Osteocyte (in vitro differentiated cells): ENCODE results near the gene ATP13A1. TPM values are rescaled to one million over a fixed set of nuclear protein-coding genes. Genes with fewer than 3 reads are reported as not detected.
A peak's percentile ranks its signal among the peaks of the same experiment; 100 is the strongest.

Experiments
- DNase-seq: peaks from one replicate; pipeline ENCODE4 v3.0.0; 2021; ENCODE audit warnings: mixed read lengths; ENCODE audit not compliant: unreplicated experiment; ENCODE audit errors: extremely low spot score
- H3K27ac Mint-ChIP-seq: one replicate; pipeline ENCODE4 v1.8.0; 2021; ENCODE audit warnings: mild to moderate bottlenecking, mixed read lengths; ENCODE audit not compliant: unreplicated experiment
- H3K27me3 Mint-ChIP-seq: one replicate; pipeline ENCODE4 v1.8.0; 2021; ENCODE audit warnings: mixed read lengths; ENCODE audit not compliant: unreplicated experiment
- H3K36me3 Mint-ChIP-seq: one replicate; pipeline ENCODE4 v1.8.0; 2021; ENCODE audit warnings: mixed read lengths; ENCODE audit not compliant: unreplicated experiment
- H3K4me1 Mint-ChIP-seq: one replicate; pipeline ENCODE4 v1.8.0; 2021; ENCODE audit warnings: mixed read lengths; ENCODE audit not compliant: unreplicated experiment
- H3K4me3 Mint-ChIP-seq: one replicate; pipeline ENCODE4 v1.8.0; 2021; ENCODE audit warnings: mild to moderate bottlenecking, moderate library complexity, mixed read lengths; ENCODE audit not compliant: unreplicated experiment
- H3K9me3 Mint-ChIP-seq: one replicate; pipeline ENCODE4 v1.8.0; 2021; ENCODE audit warnings: mixed read lengths; ENCODE audit not compliant: unreplicated experiment
- total RNA-seq: library from RNA; stranded (reverse); gene quantifications from 2 replicates; pipeline ENCODE4 v1.2.1, GENCODE V29; 2021
- TF ChIP-seq, protein P1 (sequence below): fragments of 200-600 bp; sonication (generic); IDR thresholded peaks from 2 replicates; pipeline ENCODE4 v1.5.0; 2021; ENCODE audit warnings: antibody characterized with exemption, mild to moderate bottlenecking, moderate library complexity

The ATP13A1 gene
- total RNA-seq, 1 donor from 2014 or later, result 67.2 TPM

DNA sequence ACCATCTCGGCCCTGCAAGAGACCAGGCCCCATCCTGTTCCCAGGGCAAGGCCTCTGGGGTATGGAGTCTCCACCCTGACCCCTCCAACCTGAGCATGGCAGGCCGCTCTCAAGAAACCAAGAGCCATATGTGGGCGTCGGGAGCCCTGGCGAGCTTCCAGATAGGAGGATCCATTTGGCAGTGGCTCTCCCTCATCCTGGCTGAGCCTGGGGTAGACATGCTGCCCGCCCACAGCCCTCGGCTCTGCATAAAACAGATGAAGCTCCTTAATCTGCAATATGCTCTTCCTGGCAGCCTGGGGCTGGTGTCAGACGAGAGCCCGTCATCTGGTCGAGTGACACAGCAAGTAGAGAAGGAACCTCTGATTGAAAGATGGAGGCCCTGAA is 6.1 kb downstream of the ATP13A1 start:
- H3K27ac Mint-ChIP-seq, result no peak overlapping the region

DNA sequence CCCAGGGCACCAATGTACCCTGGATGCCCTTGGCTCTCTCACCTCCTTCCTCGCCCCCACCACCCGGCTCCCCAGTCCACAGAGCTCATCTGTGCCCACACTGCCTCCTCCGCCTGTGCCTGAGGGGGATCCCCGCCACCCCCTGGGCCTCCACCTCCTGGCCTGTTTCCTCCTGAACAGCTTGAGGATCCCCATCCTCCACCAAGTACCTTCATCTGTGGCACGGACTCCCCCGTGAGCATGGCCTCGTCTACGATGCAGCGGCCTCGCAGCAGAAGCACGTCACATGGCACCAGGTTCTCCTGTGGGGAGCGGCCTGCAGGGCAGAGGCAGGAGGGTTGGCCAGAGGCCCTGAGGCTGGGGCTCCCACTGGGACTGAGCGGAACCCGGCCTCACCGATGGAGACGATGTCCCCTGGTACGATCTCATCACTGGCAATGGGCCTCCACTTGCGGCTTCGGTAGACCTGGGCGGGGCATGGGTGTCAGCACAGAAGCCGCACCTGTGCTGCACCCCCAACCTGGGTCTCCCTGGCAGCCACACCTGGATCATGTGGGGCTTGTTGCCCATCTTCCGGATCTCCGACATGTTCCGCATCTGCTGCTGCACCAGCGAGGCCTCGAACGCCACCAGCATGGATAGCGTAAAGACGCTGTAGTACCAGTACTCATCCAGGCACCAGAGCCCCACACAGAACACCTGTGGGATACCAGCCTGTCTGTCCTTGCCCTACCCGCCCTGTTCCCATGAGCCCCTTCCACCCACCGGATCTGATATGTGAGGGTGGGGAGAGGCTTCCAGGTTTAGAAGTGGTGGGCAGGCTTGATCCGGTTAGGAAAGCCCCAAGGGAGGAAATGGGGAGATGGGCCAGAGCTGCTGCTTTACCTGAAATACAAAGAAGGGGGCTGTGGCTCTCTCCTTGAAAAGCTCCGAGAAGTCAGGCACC is 6.8 kb downstream of the ATP13A1 start:
- Mint-ChIP-seq H3K27me3 (no peaks in the 10 kb centered on the region), H3K4me1 (peaks cover 8% of the 10 kb centered on the region), H3K36me3 (peaks cover 39% of the 10 kb centered on the region), H3K9me3 (no peaks in the 10 kb centered on the region), H3K4me3 (no peak overlapping the region), H3K27ac (no peak overlapping the region)
- DNase-seq, result peak; percentile 84
- TF ChIP-seq, protein P1, sequence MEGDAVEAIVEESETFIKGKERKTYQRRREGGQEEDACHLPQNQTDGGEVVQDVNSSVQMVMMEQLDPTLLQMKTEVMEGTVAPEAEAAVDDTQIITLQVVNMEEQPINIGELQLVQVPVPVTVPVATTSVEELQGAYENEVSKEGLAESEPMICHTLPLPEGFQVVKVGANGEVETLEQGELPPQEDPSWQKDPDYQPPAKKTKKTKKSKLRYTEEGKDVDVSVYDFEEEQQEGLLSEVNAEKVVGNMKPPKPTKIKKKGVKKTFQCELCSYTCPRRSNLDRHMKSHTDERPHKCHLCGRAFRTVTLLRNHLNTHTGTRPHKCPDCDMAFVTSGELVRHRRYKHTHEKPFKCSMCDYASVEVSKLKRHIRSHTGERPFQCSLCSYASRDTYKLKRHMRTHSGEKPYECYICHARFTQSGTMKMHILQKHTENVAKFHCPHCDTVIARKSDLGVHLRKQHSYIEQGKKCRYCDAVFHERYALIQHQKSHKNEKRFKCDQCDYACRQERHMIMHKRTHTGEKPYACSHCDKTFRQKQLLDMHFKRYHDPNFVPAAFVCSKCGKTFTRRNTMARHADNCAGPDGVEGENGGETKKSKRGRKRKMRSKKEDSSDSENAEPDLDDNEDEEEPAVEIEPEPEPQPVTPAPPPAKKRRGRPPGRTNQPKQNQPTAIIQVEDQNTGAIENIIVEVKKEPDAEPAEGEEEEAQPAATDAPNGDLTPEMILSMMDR, result no peak

More for the DNA sequence above, 6.1 kb downstream of the ATP13A1 start:
- DNase-seq, result no peak
- Mint-ChIP-seq H3K27me3 (no peaks in the 10 kb centered on the region), H3K4me3 (no peak overlapping the region), H3K9me3 (no peaks in the 10 kb centered on the region), H3K36me3 (peaks cover 35% of the 10 kb centered on the region), H3K4me1 (peaks cover 15% of the 10 kb centered on the region)
- TF ChIP-seq, protein P1, result no peak

DNA sequence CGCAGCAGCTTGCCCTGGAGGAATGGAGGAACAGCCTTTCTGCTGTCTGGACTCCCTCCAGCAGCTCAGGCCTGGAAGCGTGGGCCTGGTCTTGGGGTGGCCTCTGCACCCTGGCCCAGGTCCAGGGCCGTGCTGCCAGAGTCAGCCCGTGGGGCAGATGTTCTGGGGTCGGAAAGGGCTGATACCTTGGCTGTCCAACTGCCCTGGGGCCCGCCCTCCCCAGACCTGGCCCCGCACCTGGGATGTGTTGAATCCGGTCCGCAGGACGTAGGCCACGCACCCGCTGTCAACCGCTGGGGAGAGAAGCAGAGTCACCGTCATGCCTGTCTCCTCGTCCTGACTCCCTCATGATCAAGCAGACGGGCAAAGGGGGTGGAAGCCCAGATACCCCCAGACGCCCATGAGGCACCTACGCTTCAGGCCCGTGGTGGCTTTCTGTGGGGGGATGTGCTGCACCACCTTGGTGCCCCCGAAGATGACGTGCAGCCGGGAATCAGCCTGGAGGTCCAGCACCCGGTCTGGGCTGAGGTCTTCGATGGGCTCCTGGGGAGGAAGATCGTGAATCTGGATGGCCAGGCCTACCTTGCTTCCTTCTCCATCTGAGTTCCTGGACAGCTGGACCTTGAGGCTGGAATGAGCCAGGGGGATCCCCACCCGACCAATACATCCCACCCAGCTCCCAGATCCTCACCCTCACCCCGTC is 7.7 kb downstream of the ATP13A1 start:
- no peak overlapping the region for H3K27ac Mint-ChIP-seq
- DNase-seq, result no peak
- TF ChIP-seq, protein P1, result no peak
- no peak overlapping the region for H3K4me3 Mint-ChIP-seq
- no peaks in the 10 kb centered on the region for H3K4me1 Mint-ChIP-seq
- H3K36me3 Mint-ChIP-seq, result peaks cover 39% of the 10 kb centered on the region
- H3K9me3 Mint-ChIP-seq, result no peaks in the 10 kb centered on the region
- no peaks in the 10 kb centered on the region for H3K27me3 Mint-ChIP-seq

DNA sequence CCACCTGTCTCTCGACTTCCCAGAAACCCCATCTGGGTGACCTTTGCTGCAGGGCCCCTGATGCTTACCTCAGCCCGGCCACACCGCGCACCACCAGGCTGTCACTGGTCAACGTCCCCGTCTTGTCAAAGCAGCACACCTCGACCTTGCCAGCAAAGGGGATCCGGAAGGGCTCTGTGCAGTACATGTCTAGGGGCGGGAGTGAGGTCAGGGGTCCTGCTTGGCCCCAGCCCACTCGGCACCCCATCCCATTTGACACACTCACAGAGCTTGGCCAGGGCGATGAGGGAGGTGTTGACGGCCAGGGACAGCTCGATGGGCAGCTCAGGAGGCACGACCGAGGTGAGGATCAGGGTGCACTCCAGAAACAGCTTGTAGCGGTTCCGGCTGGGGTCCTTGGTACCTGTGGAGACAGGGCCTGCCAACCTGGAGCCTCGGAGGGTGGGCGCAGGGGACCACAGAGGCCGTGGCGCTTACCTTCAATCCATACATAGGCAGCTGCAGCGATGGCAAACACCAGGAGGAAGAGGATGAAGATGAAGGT is 8.4 kb downstream of the ATP13A1 start:
- H3K9me3 Mint-ChIP-seq, result no peaks in the 10 kb centered on the region
- H3K27ac Mint-ChIP-seq, result no peak overlapping the region
- H3K4me1 Mint-ChIP-seq, result no peaks in the 10 kb centered on the region
- no peaks in the 10 kb centered on the region for H3K27me3 Mint-ChIP-seq
- H3K36me3 Mint-ChIP-seq, result peaks cover 44% of the 10 kb centered on the region
- peak; percentile 81 for DNase-seq
- H3K4me3 Mint-ChIP-seq, result no peak overlapping the region
- TF ChIP-seq, protein P1, result no peak

DNA sequence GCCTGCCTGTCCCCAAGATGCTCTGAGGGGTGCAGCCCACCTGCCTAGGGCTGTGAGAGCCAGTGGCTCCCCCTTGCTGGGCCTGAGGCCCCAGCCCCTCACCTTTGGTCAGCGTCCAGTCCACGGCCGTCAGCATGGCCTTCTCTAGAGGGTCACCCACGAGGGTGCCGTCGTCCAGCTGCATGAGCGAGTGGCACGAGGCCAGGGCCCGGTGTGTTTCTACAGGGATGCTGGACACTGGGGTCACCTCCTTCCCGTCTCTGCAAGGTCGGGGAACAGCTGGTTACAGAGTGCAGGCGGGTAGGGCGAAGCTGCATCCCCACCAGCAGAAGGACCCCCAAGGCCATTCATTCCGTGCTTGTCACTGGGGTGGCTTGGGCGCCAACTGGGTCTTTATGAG is 9.0 kb downstream of the ATP13A1 start:
- Mint-ChIP-seq H3K27ac (no peak overlapping the region), H3K36me3 (peaks cover 44% of the 10 kb centered on the region), H3K4me3 (no peak overlapping the region), H3K4me1 (no peaks in the 10 kb centered on the region), H3K27me3 (no peaks in the 10 kb centered on the region), H3K9me3 (no peaks in the 10 kb centered on the region)
- DNase-seq, result peak; percentile 83
- TF ChIP-seq, protein P1, result no peak
